Measurements from ENCODE around the gene ZNF526.

GRCh38 chr19:42233678-42234292 is 13.7 kb downstream of the ZNF526 start:
- TF ChIP-seq CTCF (IDR thresholded peaks at IDR 0.05) (no peak), POLR2AphosphoS5 (IDR thresholded peaks at IDR 0.05; ENCODE audit: insufficient read depth in 1 of 2, low read depth in 1 of 2) (no peak)

Measured in vagina (tissue), 2 donors.